Liver (tissue), 3 donors: ENCODE data around the gene DICER1.

Source experiments
- RAD21 ChIP-seq, 2 donors: IDR thresholded peaks; 2 replicates each; pipeline ENCODE4 v1.6.1; 2016; ENCODE audit warnings: antibody characterized with exemption in 2 of 2, mild to moderate bottlenecking in 2 of 2
- TAF1 ChIP-seq: conservative IDR thresholded peaks from 2 replicates; pipeline ENCODE4 v1.6.1; 2016; ENCODE audit warnings: antibody characterized with exemption, mild to moderate bottlenecking
- YY1 ChIP-seq: IDR thresholded peaks from 2 replicates; pipeline ENCODE4 v1.6.1; 2016; ENCODE audit warnings: antibody characterized with exemption, mild to moderate bottlenecking
- TF ChIP-seq, protein P1 (sequence below): fragments of 150-350 bp; IDR thresholded peaks from 2 replicates; pipeline ENCODE4 v1.5.1; 2017; ENCODE audit warnings: improper control_type of control experiment, low read depth, low read length; ENCODE audit not compliant: missing input control
- donor health status: healthy.
- donor health status: healthy.

DNA sequence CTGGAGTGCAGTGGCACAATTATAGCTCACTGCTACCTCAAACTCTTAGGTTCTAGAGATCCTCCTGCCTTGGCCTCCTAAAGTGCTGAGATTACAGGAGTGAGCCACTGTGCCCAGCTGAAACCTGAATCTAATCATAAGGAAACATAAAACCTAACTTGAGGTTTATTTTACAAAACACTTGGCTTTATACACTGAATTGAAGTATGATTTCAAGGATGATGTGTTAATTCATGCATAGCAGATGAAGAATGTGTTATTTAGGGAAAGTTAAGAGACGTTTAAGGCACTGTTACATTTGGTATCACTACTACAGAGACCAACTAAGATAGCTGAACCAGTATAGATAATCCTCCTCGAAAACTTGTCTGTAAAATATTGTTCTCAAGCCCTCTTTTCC lies 6.4 kb downstream of the DICER1 start:
- no peak for TF ChIP-seq TAF1
- TF ChIP-seq, protein P1, sequence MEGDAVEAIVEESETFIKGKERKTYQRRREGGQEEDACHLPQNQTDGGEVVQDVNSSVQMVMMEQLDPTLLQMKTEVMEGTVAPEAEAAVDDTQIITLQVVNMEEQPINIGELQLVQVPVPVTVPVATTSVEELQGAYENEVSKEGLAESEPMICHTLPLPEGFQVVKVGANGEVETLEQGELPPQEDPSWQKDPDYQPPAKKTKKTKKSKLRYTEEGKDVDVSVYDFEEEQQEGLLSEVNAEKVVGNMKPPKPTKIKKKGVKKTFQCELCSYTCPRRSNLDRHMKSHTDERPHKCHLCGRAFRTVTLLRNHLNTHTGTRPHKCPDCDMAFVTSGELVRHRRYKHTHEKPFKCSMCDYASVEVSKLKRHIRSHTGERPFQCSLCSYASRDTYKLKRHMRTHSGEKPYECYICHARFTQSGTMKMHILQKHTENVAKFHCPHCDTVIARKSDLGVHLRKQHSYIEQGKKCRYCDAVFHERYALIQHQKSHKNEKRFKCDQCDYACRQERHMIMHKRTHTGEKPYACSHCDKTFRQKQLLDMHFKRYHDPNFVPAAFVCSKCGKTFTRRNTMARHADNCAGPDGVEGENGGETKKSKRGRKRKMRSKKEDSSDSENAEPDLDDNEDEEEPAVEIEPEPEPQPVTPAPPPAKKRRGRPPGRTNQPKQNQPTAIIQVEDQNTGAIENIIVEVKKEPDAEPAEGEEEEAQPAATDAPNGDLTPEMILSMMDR, result no peak
- TF ChIP-seq YY1, result no peak
- TF ChIP-seq RAD21 (IDR thresholded peaks at IDR 0.05), result no peak
